GM19351 (cell line): Measurements from ENCODE around the gene RERE.

ENCODE experiments used
- ATAC-seq: cut with Tn5 transposase; IDR thresholded peaks from one replicate; pipeline ENCODE4 v1.9.1; 2021; ENCODE audit warnings: mild to moderate bottlenecking, moderate library complexity; ENCODE audit not compliant: unreplicated experiment

Gene RERE

GRCh38 chr1:8358897-8359616 is 458.4 kb downstream of the RERE start:
- no peak for ATAC-seq

DNA sequence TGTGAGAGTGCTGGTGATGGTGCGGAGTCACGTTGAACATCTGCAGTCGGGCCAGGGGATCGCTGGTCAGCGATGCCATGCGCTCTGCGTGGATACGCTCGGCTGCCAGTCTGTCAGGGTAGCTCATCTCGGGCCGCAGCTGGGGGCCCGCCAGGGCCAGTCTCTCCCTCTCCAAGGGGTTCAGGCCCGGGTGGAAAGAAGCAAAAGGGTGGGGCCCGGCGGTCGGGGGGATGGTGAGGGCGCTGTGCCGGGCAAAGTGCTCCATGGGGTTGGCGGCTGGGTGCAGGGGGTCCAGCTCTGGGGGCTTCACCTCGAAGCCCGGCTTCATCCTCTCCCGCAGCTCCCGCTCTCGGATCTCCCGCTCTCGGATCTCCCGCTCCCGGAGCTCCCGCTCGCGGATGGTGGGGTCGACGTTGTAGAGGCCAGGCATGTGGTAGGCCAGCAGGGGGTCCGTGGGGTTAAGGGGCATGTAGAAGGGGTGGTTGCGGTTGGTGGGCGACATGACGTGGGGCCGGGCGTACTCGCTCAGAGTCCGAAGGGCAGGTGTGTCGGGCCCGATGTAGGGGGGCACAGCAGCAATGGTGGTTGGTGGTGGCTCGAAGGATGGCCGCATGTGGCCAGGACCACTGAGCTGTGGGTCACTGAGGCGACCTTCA is 459.1 kb downstream of the RERE start:
- no peak for ATAC-seq

GRCh38 chr1:8357329-8358101 is 459.9 kb downstream of the RERE start:
- no peak for ATAC-seq

- ATAC-seq: no peak
Measured at GRCh38 chr1:8356256-8357209, 460.9 kb downstream of the RERE start.

DNA sequence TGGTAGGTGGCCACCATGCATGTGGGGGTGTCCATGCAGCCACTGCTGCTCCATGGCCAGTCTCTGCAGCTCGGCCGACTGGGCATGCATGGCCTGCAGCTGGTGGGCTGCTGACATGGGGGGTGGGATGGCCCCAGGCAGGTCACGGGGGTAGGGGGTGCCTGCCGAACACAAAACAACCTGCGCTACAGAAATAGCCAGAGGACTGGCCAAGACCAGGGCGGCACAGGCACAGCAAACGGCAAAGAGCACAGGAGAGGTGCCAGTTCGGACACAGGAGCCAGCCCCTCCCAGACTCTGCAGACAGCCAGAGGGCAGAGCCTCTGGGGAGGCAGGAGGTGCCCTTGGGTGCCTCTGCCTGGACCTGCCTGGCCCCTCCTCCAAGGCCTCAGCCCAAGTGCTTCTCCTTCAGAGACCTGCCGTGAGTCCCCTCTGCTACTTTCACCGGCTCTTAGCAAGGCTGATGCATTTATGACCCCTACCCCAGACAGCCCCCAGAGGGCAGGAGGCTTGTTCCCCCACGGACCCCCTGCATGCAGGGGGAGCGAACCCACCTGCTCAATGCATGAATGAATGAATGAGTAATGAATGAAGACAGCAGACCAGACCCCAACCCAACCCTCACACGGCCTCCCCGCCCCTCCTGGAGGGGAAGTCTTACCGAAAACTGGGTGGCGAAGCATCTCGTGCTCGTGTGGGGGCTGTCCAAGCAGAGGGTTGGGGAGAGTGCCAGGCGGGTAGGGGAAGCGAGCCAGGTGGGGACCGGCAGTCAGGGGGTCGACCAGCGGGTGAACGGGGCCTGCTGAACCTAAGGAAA is 461.8 kb downstream of the RERE start:
- ATAC-seq: no peak

- ATAC-seq: no peak
Measured at GRCh38 chr1:8354038-8354437, 463.4 kb downstream of the RERE start.

DNA sequence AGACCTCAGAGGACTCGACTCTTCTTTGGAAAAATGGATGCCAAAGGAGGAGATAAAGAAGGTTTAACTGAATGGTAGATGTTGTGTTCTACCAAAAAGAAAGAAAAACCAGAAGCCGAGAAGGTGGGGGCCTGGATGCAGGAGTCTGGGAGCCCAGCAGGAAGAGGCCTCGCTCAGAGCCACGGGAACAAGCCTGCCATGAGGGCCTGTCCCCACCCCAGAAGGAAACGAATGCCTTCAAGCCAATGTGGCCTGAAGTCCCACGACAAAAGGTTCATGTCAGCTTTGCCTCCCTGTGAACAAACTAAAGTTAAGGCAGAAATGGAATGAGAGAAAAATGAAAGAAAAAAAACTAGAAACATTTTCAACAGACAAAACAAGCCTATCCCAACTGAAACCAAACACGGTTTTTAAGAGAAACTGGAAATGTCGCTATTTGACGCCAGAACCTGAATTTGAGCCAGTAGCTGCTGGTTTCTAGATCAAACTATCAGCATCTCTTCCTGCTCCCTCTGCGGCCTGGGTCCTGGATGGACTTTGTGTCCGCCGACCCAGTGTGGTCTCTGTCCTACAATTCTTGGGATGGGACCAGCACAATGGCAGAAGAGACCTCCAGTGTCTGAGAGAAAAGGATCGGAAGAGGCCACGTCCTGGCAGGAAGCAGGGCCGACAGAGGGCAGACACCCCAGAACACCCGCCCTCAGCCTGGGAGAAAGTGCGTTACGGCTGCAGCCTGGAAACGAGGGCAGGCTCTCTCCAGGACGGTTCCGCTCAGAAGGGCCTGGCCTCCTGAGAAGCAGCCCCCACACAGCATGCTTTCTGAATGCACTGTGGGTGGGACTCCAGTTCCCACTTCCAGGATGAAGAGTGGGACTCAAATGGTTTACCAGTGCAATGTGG is 464.3 kb downstream of the RERE start:
- ATAC-seq: no peak

DNA sequence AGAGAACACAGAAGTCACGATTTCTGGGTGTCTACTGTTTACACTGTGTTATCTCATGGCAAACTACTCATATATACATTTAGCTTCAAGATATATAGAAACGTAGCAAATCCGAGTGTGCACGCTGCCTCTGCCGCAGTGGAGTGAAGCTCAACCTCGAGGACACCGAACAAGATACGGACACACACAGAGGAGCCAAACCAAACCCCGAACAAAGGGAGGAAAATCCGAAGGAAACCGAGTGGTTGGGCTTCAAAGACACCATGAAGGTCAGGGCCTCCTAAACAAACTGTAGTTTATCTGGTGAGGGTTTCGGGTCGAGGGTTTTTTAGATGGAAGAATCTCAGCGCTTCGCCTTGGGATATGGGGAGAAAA is 465.0 kb downstream of the RERE start:
- no peak for ATAC-seq

GRCh38 chr1:8351693-8352470 is 465.6 kb downstream of the RERE start:
- no peak for ATAC-seq

DNA sequence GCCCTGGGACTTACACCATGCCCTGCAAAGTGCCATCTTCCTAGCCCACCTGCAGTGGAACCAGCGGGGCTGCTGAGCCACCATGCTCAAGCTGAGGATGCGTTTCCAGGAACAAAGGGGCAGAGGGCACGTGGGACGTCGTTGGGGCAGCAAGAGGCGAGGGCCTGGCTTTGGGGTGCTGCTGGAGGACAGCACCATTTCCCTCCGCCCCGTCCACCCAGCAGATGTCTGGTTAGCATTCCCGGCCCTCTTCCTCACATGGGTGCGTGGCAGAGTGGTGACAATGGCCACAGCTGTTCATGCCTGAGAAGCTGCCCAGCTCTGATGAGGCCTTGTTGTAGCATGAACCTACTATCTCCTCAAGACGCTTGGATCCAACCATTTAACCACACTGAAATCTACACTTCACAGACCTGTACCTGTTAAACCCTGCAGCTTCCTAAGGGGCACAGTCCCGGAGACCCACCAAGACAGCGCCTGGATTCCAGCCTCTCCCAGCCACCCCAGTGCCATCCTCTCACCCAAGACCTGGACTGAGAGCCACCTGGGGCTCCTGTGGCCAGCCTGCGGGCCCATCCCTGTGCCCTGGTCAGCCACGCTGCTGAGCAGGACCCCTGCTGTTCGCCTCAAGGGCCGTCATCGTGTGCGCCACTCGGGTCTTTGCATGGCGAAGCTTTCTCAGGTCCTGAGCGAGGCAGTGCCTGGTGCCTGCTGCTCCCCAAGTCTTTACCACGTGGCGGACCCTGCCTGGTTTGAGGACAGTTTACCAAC is 466.3 kb downstream of the RERE start:
- no peak for ATAC-seq

- no peak for ATAC-seq
Measured at GRCh38 chr1:8349961-8350360, 467.5 kb downstream of the RERE start.

GRCh38 chr1:8349473-8349865 is 468.0 kb downstream of the RERE start:
- no peak for ATAC-seq

DNA sequence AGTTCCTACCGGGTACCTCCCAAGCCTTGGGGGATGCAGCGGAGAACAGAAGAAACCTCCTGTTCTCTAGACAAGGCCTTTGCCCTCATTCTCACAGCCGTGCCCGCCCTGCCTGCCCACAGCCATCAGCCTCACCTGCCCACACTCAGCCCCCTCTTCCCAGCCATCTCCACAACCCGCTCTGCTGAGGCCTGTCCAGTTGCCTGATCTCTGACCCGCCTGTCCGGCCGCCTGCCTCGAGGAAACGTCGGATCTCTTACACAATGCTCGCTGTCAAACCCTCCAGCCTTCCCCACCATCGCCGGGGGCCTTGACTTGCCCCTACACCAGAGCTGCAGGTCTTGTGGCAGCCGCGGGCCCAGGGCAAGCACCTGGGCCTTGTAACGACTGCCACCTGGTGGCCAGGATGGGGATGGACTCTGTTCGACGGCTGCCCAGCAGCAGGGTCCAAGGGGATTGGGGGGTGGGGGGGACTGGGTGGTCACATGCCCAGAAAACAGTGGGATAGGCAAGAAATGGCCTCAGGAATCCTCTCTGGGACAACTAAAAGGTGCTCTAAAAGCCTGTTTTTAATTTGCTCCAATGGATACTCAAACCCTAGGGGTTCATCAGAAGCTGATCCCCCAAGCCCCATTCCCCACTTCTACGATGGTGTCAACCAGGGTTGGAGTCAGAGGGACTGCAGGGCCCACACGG is 468.5 kb downstream of the RERE start:
- ATAC-seq: no peak

- ATAC-seq: no peak
Measured at GRCh38 chr1:8348047-8348776, 469.2 kb downstream of the RERE start.

GRCh38 chr1:8347635-8348034 is 469.8 kb downstream of the RERE start:
- ATAC-seq: no peak
